Tibial artery (tissue), 4 donors: ENCODE measurements around the gene MSMP.

Source experiments
- DNase-seq, 2 donors: peaks; one replicate each; pipeline ENCODE4 v3.0.0-alpha.2; 2019
- H3K27ac ChIP-seq, 2 donors: fragments of 200-600 bp; sonication (generic) in 1 of 2; 1 replicate in 1 of 2; 2 replicates in 1 of 2; pipeline ENCODE4 v1.5.1; 2018 to 2019; ENCODE audit warnings: mild to moderate bottlenecking in 1 of 2
- H3K27me3 ChIP-seq, 2 donors: fragments of 200-600 bp; sonication (generic) in 1 of 2; one replicate each; pipeline versions ENCODE4 v1.5.1 to v1.6.0; 2016 to 2019
- H3K36me3 ChIP-seq, 3 donors: fragments of 200-600 bp; sonication (generic) in 2 of 3; one replicate each; pipeline ENCODE4 v1.5.1; 2016 to 2019; ENCODE audit warnings: mild to moderate bottlenecking in 2 of 3
- H3K4me1 ChIP-seq, 4 donors: fragments of 200-600 bp; sonication (generic) in 2 of 4; 1 replicate in 3 of 4; 2 replicates in 1 of 4; pipeline ENCODE4 v1.5.1; 2016 to 2019
- H3K4me3 ChIP-seq, 2 donors: fragments of 200-600 bp; sonication (generic) in 1 of 2; 1 replicate in 1 of 2; 2 replicates in 1 of 2; pipeline ENCODE4 v1.5.1; 2018 to 2019; ENCODE audit warnings: mild to moderate bottlenecking in 2 of 2
- H3K9me3 ChIP-seq, 3 donors: fragments of 200-600 bp; sonication (generic) in 1 of 3; one replicate each; pipeline ENCODE4 v1.5.1; 2016 to 2019
- intact Hi-C: fragments of 100-400 bp; cut with DNase I; formaldehyde crosslinking; loops from one replicate; pipeline ENCODE4 v1.15.0; 2023; ENCODE audit warnings: low total_unique reads
- TF ChIP-seq, protein P1 (sequence below), 2 experiments: fragments of 200-600 bp in 1 of 2; fragments of 450-650 bp in 1 of 2; IDR thresholded peaks; one replicate each; pipeline ENCODE4 v1.5.1; 2017 to 2019; ENCODE audit warnings: antibody characterized with exemption in 2 of 2, mild to moderate bottlenecking in 1 of 2, moderate library complexity in 1 of 2

Gene MSMP

DNA sequence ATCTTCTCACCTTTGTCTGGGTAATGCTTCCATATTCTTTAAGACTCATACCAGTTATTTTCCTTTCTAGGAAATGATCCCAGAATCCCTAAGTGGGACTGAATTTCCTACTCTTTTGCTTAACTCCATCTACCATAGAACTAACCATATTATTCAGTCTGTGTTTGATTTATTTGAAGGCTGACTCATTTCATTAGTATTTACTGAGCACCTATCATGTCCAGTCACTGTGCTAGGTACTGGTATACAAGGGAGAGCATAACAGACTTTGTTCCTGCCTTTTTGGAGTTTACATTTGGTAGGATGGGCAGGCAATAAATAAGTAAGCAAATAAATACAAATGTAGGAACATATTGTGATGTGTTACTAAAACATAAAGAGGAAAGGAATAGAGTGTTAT is 41.6 kb upstream of the MSMP start:
- peaks cover 0 to 50% (median 34%) of the 10 kb centered on the region in 4 donors for H3K4me1 ChIP-seq
- TF ChIP-seq, protein P1, sequence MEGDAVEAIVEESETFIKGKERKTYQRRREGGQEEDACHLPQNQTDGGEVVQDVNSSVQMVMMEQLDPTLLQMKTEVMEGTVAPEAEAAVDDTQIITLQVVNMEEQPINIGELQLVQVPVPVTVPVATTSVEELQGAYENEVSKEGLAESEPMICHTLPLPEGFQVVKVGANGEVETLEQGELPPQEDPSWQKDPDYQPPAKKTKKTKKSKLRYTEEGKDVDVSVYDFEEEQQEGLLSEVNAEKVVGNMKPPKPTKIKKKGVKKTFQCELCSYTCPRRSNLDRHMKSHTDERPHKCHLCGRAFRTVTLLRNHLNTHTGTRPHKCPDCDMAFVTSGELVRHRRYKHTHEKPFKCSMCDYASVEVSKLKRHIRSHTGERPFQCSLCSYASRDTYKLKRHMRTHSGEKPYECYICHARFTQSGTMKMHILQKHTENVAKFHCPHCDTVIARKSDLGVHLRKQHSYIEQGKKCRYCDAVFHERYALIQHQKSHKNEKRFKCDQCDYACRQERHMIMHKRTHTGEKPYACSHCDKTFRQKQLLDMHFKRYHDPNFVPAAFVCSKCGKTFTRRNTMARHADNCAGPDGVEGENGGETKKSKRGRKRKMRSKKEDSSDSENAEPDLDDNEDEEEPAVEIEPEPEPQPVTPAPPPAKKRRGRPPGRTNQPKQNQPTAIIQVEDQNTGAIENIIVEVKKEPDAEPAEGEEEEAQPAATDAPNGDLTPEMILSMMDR (IDR thresholded peaks at IDR 0.05), result no peak

DNA sequence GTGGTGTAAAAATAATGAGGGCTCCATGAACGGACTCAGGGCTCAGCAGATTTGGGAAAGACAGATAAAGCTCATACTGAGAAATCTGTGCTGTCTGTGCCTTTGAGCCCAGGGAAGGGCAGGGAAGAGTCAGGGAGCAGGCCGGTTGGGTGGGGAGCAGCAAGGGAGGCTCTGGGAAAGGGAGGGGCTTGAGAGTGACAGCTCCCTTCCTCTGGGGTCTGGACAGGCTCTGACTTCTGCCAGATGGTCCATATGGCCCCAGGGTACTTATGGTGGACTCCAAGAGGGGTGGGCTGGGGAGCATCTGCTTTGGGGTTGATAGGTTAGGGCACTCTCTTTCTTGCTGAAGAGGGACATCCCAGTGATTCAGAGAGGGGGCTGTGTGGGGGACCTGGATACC is 39.4 kb upstream of the MSMP start:
- H3K27me3 ChIP-seq, result no peaks in the 10 kb centered on the region
- no peaks in the 10 kb centered on the region for H3K36me3 ChIP-seq
- TF ChIP-seq, protein P1 (IDR thresholded peaks at IDR 0.05), result no peak
- intact Hi-C loops, result loop anchor here (5.0 kb wide), 2 partner anchors 34 to 89 kb away; partner anchors contain the start of genes FAM221B and TMEM8B
- peak overlapping the region in 1 of 2 donors; percentile 13 for H3K4me3 ChIP-seq
- H3K27ac ChIP-seq, result peak overlapping the region; percentile 65 to 87
- DNase-seq, result no peak
- H3K4me1 ChIP-seq, result peaks cover 0 to 53% (median 37%) of the 10 kb centered on the region in 4 donors
- no peaks in the 10 kb centered on the region for H3K9me3 ChIP-seq

More for the DNA sequence above, 41.6 kb upstream of the MSMP start:
- H3K4me3 ChIP-seq, result no peak overlapping the region
- no peak for DNase-seq
- intact Hi-C loops, result no loop called here
- no peak overlapping the region for H3K27ac ChIP-seq
- H3K9me3 ChIP-seq, result no peaks in the 10 kb centered on the region
- H3K36me3 ChIP-seq, result peaks cover 0 to 15% (median 9%) of the 10 kb centered on the region in 3 donors
- H3K27me3 ChIP-seq, result no peaks in the 10 kb centered on the region

DNA sequence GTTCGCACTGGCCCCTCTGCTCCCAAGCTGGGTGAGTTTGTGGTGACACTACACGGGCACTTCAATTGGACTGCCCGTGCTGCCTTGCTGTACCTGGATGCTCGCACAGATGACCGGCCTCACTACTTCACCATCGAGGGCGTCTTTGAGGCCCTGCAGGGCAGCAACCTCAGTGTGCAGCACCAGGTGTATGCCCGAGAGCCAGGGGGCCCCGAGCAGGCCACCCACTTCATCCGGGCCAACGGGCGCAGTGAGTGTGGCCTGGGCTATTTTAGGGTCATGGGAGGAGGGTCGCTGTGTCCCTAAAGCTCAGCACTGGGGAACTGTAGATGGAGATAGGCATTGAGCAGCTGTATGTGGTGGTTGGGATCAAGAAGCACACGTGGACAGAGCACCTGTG is 38.8 kb upstream of the MSMP start:
- Histone ChIP-seq H3K4me1 (peaks cover 0 to 53% (median 36%) of the 10 kb centered on the region in 4 donors), H3K4me3 (peak overlapping the region; percentile 13 to 61), H3K27ac (peak overlapping the region; percentile 65 to 87), H3K27me3 (no peaks in the 10 kb centered on the region), H3K9me3 (no peaks in the 10 kb centered on the region), H3K36me3 (no peaks in the 10 kb centered on the region)
- intact Hi-C loops, result loop anchor here (5.0 kb wide), 2 partner anchors 34 to 89 kb away; partner anchors contain the start of genes FAM221B and TMEM8B
- DNase-seq, result no peak
- TF ChIP-seq, protein P1 (IDR thresholded peaks at IDR 0.05), result no peak

DNA sequence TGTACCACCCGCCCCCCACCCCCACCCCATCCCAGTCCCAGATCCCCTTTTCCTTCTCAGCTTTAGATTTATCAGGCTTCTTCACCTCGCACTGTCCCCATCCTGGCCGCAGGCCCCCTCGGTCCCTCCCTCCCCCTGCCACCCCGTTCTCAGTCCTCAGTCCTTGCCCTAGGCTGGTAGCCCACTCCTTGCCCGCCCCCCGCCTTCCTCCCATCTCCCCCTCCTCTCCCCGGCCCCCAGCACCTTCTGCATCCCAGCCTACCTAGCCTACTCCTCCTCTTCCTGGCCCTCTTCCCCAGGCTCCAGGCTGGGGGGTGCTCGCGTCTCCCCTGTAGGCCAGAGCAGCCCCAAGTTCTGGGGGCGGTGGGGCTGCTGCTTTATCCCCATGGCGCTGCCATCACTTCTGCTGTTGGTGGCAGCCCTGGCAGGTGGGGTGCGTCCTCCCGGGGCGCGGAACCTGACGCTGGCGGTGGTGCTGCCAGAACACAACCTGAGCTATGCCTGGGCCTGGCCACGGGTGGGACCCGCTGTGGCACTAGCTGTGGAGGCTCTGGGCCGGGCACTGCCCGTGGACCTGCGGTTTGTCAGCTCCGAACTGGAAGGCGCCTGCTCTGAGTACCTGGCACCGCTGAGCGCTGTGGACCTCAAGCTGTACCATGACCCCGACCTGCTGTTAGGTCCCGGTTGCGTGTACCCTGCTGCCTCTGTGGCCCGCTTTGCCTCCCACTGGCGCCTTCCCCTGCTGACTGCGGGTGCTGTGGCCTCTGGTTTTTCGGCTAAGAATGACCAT is 38.1 kb upstream of the MSMP start:
- Histone ChIP-seq H3K9me3 (no peaks in the 10 kb centered on the region), H3K4me3 (peak overlapping the region; percentile 60 to 61), H3K27ac (peak overlapping the region; percentile 82 to 87), H3K27me3 (no peaks in the 10 kb centered on the region), H3K4me1 (peaks cover 0 to 53% (median 36%) of the 10 kb centered on the region in 4 donors), H3K36me3 (no peaks in the 10 kb centered on the region)
- TF ChIP-seq, protein P1 (IDR thresholded peaks at IDR 0.05), result no peak
- intact Hi-C loops, result loop anchor here (5.0 kb wide), 2 partner anchors 35 to 90 kb away; partner anchors contain the start of genes FAM221B and TMEM8B
- peak in 1 of 2 donors; percentile 72 for DNase-seq

DNA sequence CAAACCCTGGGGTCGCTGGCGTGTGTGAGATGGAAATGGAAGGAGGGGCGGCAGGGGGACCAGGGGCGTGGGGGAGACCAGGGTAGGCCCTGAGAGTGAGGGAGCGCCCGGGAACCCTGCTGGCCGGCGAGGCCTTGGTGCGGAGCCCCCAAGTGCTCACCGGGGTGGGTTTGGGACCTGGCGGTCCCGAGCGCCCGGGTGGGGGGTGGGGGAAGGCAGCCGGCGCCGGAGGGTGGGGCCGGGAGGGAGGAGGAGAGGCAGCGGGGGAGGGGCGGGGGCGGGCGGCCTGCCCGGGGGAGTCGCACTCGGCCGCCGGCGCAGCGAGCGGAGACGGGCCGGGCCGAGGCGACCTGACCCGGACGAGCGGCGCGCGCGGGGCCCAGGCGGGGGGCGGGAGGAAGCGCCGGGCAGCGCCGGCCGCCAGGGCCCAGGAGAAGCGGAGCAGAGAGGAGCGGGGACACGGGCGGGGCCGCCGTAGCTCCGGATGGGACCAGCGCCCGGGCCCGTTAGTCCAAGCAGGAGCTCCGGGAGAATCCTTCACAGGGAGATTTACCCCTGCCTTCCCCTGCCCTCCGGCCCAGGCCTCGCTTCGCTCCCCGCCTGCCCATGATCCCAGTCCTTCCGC is 37.3 kb upstream of the MSMP start, which contains the start of gene NPR2:
Gene NPR2, plus strand, starts transcription at position 295 of the 625 bp plus-strand sequence. CDS start 818 bp downstream, outside the sequence.
- Histone ChIP-seq H3K4me1 (peaks cover 0 to 53% (median 36%) of the 10 kb centered on the region in 4 donors), H3K36me3 (no peaks in the 10 kb centered on the region), H3K27me3 (no peaks in the 10 kb centered on the region), H3K27ac (peak within 1 kb of the TSS; percentile 82 to 87), H3K9me3 (no peaks in the 10 kb centered on the region), H3K4me3 (peak within 1 kb of the TSS; percentile 60 to 61)
- TF ChIP-seq, protein P1 (IDR thresholded peaks at IDR 0.05), result no peak
- peak; percentile 35 to 78 for DNase-seq
- intact Hi-C loops, result loop anchor here (5.0 kb wide), 2 partner anchors 36 to 91 kb away; partner anchors contain the start of genes FAM221B and TMEM8B
